GM18867 (cell line): ENCODE measurements around the gene AIFM2.

Experiments used
- ATAC-seq: cut with Tn5 transposase; IDR thresholded peaks from one replicate; pipeline ENCODE4 v1.9.1; 2021; ENCODE audit warnings: mild to moderate bottlenecking, moderate library complexity; ENCODE audit not compliant: unreplicated experiment

AIFM2 gene

GRCh38 chr10:70146489-70147258, 14.0 kb upstream of the AIFM2 start, which contains the start of gene TYSND1:
Gene TYSND1 (minus strand): TSS chr10:70146700. CDS start chr10:70146586, 114 bp downstream.
- peak; percentile 81 for ATAC-seq

- peak; percentile 56 for ATAC-seq
Measured at GRCh38 chr10:70145666-70146488, 13.3 kb upstream of the AIFM2 start.

- peak; percentile 15 for ATAC-seq
Measured at GRCh38 chr10:70145166-70145665, 12.6 kb upstream of the AIFM2 start.

- ATAC-seq = no peak
Measured at GRCh38 chr10:70144372-70145110, 11.9 kb upstream of the AIFM2 start.

- no peak for ATAC-seq
Measured at GRCh38 chr10:70142555-70142954, 9.9 kb upstream of the AIFM2 start.

- no peak for ATAC-seq
Measured at GRCh38 chr10:70140297-70140696, 7.7 kb upstream of the AIFM2 start.

GRCh38 chr10:70139997-70140250, 7.3 kb upstream of the AIFM2 start:
- no peak for ATAC-seq

GRCh38 chr10:70139151-70139996, 6.7 kb upstream of the AIFM2 start:
- ATAC-seq = no peak

- no peak for ATAC-seq
Measured at GRCh38 chr10:70137927-70138883, 5.6 kb upstream of the AIFM2 start.

GRCh38 chr10:70137135-70137534, 4.5 kb upstream of the AIFM2 start:
- no peak for ATAC-seq

GRCh38 chr10:70135684-70136083, 3.1 kb upstream of the AIFM2 start:
- ATAC-seq = no peak

- ATAC-seq = no peak
Measured at GRCh38 chr10:70135046-70135445, 2.4 kb upstream of the AIFM2 start.

- no peak for ATAC-seq
Measured at GRCh38 chr10:70131560-70131937, 1.1 kb downstream of the AIFM2 start.

GRCh38 chr10:70130878-70131559, 1.6 kb downstream of the AIFM2 start:
- ATAC-seq = no peak

GRCh38 chr10:70126700-70127395, 5.8 kb downstream of the AIFM2 start:
- no peak for ATAC-seq

GRCh38 chr10:70125918-70126552, 6.6 kb downstream of the AIFM2 start:
- no peak for ATAC-seq

GRCh38 chr10:70124918-70125317, 7.7 kb downstream of the AIFM2 start:
- ATAC-seq = no peak

GRCh38 chr10:70124415-70124814, 8.2 kb downstream of the AIFM2 start:
- no peak for ATAC-seq
